Kidney capillary endothelial cell (primary cell): ENCODE data around the gene RBM12.

Experiments
- DNase-seq: peaks from one replicate; pipeline ENCODE4 v3.0.0-alpha.2; 2018; ENCODE audit warnings: low spot score

Gene RBM12

DNA sequence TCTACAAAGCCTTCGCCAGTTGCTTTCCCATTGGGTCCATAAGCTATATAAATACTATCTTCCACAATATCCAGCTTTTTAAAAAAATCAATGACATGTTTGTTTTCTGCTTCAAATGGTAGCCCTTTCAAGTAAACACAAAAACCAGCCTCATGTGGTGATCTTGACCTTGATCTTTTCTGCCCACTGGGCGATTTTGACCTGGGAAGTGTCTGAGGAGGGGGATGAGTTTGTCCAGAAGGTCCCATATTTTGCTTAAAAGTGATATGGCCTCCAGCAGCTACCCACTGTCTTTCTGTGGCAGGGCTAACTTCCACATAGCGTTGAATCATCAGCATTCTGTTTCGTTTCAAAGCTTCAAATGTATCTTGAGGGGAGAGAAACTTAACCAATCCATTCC lies 10.8 kb downstream of the RBM12 start:
- no peak for DNase-seq

DNA sequence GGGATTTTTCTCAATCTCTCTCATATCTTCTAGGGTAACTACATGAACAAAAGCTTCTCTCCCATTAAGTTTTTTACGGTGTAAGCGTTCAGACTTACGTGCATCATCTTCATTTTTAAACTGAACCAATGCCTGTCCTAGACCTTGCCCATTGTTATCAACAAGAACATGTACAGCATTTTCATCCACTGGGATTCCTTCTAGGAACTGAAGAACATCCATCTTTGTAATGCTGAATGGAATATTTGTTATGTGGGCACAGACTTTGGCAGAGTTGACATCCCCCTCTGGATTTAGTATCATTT lies 11.3 kb downstream of the RBM12 start:
- DNase-seq = no peak

DNA sequence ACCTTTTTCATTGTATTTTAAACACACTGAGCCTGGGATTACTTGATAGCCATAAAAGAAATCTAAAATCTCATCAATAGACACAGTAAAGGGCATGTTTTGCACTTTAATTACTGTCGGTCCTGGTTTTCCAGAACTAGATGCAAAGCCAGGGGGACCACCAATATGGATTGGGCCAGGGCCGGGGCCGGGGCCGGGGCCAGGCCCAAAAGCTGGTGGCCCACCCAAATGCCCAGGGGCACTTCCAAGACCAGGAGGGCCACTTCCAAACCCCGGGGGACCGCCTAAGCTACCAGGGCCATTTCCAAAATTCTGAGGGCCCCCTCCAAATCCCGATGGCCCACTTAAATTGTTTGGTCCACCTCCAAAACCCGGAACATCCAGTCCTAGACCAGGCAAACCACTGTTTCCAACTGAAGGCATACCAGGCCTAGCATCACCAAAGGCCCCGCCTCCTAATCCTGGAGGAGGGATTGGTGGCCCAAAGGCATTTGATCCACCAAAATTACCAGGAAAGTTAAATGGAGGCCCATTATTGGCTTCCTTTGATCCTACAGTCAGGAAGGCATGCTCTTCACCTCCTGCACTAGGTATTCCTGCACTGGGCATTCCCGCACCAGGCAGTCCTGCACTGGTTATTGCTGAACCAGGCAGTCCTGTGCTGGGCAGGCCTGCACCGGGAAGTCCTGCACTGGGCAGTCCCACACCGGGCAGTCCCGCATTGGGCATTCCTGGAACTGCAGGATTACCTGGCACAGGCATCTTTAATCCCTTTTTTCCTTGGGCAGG lies 11.9 kb downstream of the RBM12 start:
- DNase-seq = no peak

GRCh38 chr20:35651958-35652357 lies 12.7 kb downstream of the RBM12 start:
- no peak for DNase-seq

DNA sequence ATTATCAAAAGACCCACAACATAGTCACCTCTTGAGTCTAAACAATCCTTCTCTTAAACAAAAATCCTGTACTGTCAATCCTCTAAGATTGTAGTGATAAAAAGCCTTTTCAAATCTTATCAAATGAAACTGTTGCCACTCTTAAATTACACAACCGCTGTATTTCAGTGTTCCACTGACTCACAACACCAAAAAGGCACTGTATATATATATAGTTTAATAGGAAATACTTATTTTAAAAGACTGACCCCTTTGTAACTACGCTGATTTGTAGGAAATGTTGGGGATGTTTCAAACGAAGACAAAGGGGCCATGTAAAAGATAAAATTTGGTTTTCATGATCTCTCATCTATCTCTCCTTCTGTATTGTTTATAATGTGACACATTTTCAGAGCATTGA lies 14.1 kb downstream of the RBM12 start:
- DNase-seq = no peak

- DNase-seq = no peak
These were observed 15.9 kb downstream of the RBM12 start for GRCh38 chr20:35648836-35649235.

DNA sequence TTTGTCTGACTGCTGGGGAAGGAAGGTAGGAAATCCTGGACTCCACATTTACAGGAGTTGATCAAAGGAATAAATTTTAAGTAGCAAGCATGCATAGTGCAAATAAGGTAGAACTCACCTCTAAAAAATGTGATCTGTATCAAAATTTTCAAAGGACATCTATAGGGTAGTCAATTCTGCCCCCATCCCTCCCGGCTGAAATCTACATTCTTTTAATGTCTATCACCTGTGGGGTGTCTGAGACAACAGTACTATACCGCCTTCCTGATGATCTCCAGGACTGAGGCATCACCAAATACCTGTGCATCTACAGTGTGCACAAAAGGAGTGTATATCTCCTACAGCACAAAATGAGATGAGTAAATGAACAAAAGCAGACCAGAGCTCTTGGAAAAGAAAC lies 19.9 kb downstream of the RBM12 start:
- no peak for DNase-seq

GRCh38 chr20:35643045-35643444 lies 21.7 kb downstream of the RBM12 start:
- DNase-seq = no peak

GRCh38 chr20:35641743-35642142 lies 23.0 kb downstream of the RBM12 start:
- DNase-seq = no peak

DNA sequence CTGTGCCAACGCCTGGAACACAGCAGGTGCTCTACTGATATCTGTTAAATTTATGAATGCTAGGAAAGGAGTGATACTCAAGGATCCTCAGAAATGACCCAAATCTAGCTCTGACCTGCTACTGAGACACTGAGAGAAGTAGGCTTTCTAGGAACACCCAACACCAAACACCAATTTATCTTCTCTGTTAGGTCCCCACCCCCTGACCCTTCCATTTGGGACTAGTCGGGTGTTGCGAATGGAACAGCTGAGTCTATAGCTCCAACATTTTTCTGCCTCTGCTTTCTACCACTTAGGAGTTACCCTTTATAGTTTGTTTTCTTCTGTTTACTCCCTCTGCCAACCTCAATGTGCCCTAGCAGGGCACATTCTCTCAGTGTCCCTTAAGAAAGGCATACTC lies 24.0 kb downstream of the RBM12 start:
- DNase-seq = no peak

DNA sequence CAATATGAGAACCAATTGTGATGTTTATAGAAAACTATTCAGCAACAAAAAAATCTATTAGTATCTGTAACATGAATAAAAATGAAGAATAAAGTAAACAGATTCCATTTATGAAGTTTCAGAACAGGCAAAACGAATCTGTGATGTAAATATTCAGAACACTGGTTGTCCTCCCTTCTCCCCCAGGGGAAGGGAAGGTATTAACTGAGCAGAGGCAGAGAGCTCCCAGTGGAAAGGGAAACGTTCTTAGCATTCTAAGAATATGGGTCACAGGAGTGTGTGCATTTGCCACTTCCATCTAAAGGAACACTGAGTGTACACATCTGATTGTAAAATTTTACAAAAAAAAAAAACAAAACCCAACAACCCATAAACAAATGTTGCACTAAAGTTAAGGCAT lies 25.9 kb downstream of the RBM12 start:
- DNase-seq = no peak

DNA sequence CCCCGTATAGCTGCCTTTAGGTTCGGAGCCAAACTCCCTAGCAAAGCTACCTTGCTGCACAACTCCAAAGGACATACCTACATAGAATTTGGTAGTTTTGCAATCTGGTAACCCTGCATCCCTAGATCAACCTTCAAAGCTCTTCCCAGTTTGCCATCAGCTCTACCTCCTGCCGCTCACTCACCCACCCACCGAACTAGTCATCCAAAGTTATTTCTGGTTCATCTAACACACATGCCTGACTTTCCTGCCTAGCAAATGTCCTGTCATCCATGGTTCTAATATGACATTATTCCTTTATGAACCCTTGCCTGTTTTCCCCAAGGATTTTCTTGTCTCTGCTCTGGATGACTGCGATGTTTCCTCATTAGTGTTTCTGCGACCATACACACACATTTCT lies 27.4 kb downstream of the RBM12 start:
- DNase-seq = no peak

GRCh38 chr20:35636095-35636494 lies 28.6 kb downstream of the RBM12 start:
- DNase-seq = no peak

DNA sequence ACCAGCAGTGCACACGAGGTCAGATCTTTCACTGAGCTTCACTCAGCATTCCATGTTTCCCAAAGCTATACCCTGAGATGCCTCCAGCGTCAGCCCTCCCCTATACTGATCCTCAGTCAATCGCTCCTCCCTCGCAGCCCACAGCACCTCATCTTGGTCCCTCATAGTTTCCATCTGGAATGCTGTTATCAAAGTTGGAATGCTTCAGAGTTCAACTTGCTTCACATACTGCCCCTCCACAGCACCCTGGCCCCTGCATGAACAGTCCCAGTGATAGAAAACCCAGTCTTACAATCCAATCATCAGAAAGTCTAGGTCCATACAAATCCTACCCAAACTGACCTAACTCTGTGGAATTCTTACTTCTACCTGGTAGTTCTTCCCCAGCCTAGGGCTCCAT lies 29.0 kb downstream of the RBM12 start:
- DNase-seq = no peak

DNA sequence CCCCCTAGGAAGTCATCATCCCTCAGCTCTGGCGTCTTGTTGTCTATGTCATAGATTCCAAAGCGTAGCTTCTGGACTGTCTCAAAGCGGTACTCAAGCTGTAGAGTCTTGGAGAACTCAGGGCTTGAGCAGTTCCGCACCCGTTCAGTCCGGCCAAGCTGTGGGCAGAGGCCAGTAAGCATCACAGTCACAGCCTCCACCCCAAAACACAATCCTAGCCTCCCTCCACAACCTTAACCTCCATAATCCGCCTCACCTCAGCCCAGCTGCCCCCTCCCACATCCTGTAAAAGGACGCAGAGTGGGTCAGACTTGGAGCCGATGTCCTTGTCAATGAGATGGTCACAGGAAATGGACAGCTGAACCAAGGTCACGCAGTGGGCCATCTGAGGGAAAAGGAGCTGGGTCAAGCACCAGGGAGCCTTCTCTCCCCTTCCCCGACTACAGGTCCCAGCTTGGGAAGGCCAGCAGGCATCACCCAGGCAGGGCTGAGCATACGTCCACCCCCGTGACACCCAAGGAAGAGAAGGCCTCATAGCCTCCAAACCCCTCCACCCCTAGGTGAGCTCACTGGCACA lies 32.1 kb downstream of the RBM12 start:
- no peak for DNase-seq

- no peak for DNase-seq
These were observed 34.1 kb downstream of the RBM12 start for GRCh38 chr20:35630636-35631035.

GRCh38 chr20:35629427-35630145 lies 35.1 kb downstream of the RBM12 start:
- DNase-seq = no peak

- DNase-seq = no peak
These were observed 37.6 kb downstream of the RBM12 start for GRCh38 chr20:35627121-35627520.

DNA sequence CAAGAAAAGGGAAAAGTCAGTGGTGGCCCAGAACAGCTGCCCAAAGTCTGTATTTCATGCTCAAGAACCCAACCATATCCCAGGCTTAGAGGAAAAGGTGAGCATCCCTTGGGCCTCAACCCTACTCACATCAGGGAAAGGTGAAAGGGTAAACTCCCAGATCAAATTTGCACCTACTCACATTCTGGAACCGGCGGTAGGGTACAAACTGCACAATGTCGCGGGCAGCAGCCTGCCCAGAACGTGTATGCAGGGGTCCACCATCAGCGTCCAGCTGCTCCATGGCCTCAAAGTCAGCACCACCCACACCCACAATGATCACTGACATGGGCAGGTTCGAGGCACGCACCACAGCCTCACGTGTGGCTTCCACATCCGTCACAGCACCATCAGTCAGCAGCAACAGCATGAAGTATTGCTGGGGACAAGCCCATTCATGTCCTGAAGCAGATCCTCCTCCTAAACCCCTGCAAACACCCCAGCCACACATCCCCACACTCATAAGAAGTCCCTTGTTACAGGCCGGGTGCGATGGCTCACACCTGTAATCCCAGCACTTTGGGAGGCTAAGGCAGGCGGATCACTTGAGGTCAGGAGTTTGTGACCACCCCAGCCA lies 38.2 kb downstream of the RBM12 start:
- no peak for DNase-seq

- DNase-seq = no peak
These were observed 38.9 kb downstream of the RBM12 start for GRCh38 chr20:35625584-35626385.

- no peak for DNase-seq
These were observed 43.1 kb downstream of the RBM12 start for GRCh38 chr20:35621560-35621946.

- DNase-seq = no peak
These were observed 43.7 kb downstream of the RBM12 start for GRCh38 chr20:35620818-35621559.
